IMR-90 (cell line): ENCODE results near the gene ASB1.

Source experiments
- CEBPB ChIP-seq: IDR thresholded peaks from 2 replicates; pipeline ENCODE4 v1.6.1; 2012; ENCODE audit warnings: low read depth, low read length, improper control_type of control experiment
- CHD1 ChIP-seq: IDR thresholded peaks from 2 replicates; pipeline ENCODE4 v1.6.1; 2012; ENCODE audit warnings: low read depth, low read length, improper control_type of control experiment
- MAZ ChIP-seq: IDR thresholded peaks from 2 replicates; pipeline ENCODE4 v1.6.1; 2012; ENCODE audit warnings: low read depth, mild to moderate bottlenecking, low read length, improper control_type of control experiment, moderate library complexity, borderline replicate concordance
- POLR2A ChIP-seq: IDR thresholded peaks from 2 replicates; pipeline ENCODE4 v1.6.1; 2012; ENCODE audit warnings: mild to moderate bottlenecking, low read depth, low read length
- RFX5 ChIP-seq: IDR thresholded peaks from 2 replicates; pipeline ENCODE4 v1.8.0; 2012; ENCODE audit warnings: low read depth, mild to moderate bottlenecking, low read length, moderate library complexity
- SMC3 ChIP-seq: fragments of 150-350 bp; IDR thresholded peaks from 2 replicates; pipeline ENCODE4 v1.6.1; 2016; ENCODE audit warnings: low read depth, mild to moderate bottlenecking, antibody characterized with exemption, low read length, moderate library complexity
- USF2 ChIP-seq: fragments of 150-350 bp; IDR thresholded peaks from 2 replicates; pipeline ENCODE4 v1.6.1; 2017; ENCODE audit warnings: mild to moderate bottlenecking, antibody characterized with exemption, low read length, low read depth
- TF ChIP-seq, protein P1 (sequence below): conservative IDR thresholded peaks from 2 replicates; pipeline ENCODE4 v1.5.1; 2012; ENCODE audit warnings: mild to moderate bottlenecking, low read depth, low read length, improper control_type of control experiment

GRCh38 chr2:238483021-238483420 lies 56.3 kb downstream of the ASB1 start:
- TF ChIP-seq, protein P1, sequence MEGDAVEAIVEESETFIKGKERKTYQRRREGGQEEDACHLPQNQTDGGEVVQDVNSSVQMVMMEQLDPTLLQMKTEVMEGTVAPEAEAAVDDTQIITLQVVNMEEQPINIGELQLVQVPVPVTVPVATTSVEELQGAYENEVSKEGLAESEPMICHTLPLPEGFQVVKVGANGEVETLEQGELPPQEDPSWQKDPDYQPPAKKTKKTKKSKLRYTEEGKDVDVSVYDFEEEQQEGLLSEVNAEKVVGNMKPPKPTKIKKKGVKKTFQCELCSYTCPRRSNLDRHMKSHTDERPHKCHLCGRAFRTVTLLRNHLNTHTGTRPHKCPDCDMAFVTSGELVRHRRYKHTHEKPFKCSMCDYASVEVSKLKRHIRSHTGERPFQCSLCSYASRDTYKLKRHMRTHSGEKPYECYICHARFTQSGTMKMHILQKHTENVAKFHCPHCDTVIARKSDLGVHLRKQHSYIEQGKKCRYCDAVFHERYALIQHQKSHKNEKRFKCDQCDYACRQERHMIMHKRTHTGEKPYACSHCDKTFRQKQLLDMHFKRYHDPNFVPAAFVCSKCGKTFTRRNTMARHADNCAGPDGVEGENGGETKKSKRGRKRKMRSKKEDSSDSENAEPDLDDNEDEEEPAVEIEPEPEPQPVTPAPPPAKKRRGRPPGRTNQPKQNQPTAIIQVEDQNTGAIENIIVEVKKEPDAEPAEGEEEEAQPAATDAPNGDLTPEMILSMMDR: no peak
- TF ChIP-seq POLR2A (no peak), CEBPB (no peak), MAZ (no peak), SMC3 (no peak), USF2 (no peak), CHD1 (no peak), RFX5 (no peak)
